IMR-90 (cell line): Measurements from ENCODE around the gene DAND5. TPM values are rescaled to one million over a fixed set of nuclear protein-coding genes. Genes with fewer than 3 reads are reported as not detected.

Experiments
- ATAC-seq: fragments of 200-7000 bp; cut with Tn5 transposase; 2 replicates; pipeline ENCODE4 v1.9.1; 2020; ENCODE audit warnings: low read depth, mild to moderate bottlenecking, moderate library complexity
- BruUV-seq: library from RNA; stranded (reverse); fragments of 400-500 nt; replicated peaks from 2 replicates; lab custom pipeline; 2021; lab: Mats Ljungman, UMichigan
- CTCF ChIA-PET: fragments of 300-600 bp; formaldehyde crosslinking; extraction: SDS; loops from one replicate; lab custom pipeline; 2021; ENCODE audit warnings: antibody characterized with exemption; lab: Yijun Ruan, JAX
- POLR2A ChIA-PET: fragments of 300-600 bp; sonication (Branson Sonifier 250); formaldehyde crosslinking; loops from one replicate; lab custom pipeline; 2022; ENCODE audit warnings: antibody characterized with exemption; ENCODE audit not compliant: unreplicated experiment; lab: Charles Lee
- DNase-seq: peaks from one replicate; pipeline ENCODE4 v3.0.0; 2013
- H2AFZ ChIP-seq: replicated peaks from 2 replicates; pipeline ENCODE3; 2013; ENCODE audit warnings: low read length, mild to moderate bottlenecking; ENCODE audit not compliant: poor library complexity
- H2AK5ac ChIP-seq: 2 replicates; pipeline ENCODE4 v1.6.1; 2013; ENCODE audit warnings: low read depth, low read length, inconsistent platforms
- H2AK9ac ChIP-seq: replicated peaks from 2 replicates; pipeline ENCODE3; 2013; ENCODE audit warnings: mild to moderate bottlenecking, low read depth, low read length, moderate library complexity; ENCODE audit not compliant: poor library complexity
- H2BK120ac ChIP-seq: 2 replicates; pipeline ENCODE4 v1.6.1; 2013; ENCODE audit warnings: low read depth, low read length, inconsistent platforms
- H2BK15ac ChIP-seq: 3 replicates; pipeline ENCODE4 v1.6.1; 2013; ENCODE audit warnings: low read depth, low read length, inconsistent platforms
- H2BK20ac ChIP-seq: 2 replicates; pipeline ENCODE4 v1.6.1; 2013; ENCODE audit warnings: low read depth, mild to moderate bottlenecking, inconsistent platforms, low read length, moderate library complexity
- H2BK5ac ChIP-seq: 2 replicates; pipeline ENCODE4 v1.6.1; 2013; ENCODE audit warnings: mild to moderate bottlenecking, low read depth, low read length, inconsistent platforms; ENCODE audit not compliant: poor library complexity, severe bottlenecking
- H3K14ac ChIP-seq: replicated peaks from 2 replicates; pipeline ENCODE4 v1.6.1; 2013; ENCODE audit warnings: low read depth, low read length, inconsistent platforms
- H3K18ac ChIP-seq: 2 replicates; pipeline ENCODE4 v1.6.1; 2013; ENCODE audit warnings: low read depth, low read length, control low read depth
- H3K23ac ChIP-seq: 2 replicates; pipeline ENCODE4 v1.6.1; 2013; ENCODE audit warnings: low read depth, low read length, inconsistent platforms
- H3K27ac ChIP-seq: 2 replicates; pipeline ENCODE4 v1.5.1; 2013; ENCODE audit warnings: mild to moderate bottlenecking, control low read depth, low read length; ENCODE audit not compliant: insufficient read depth
- H3K27me3 ChIP-seq: 2 replicates; pipeline ENCODE4 v1.6.1; 2013; ENCODE audit warnings: low read length; ENCODE audit not compliant: control insufficient read depth, insufficient read depth
- H3K36me3 ChIP-seq: 2 replicates; pipeline ENCODE4 v1.6.1; 2013; ENCODE audit warnings: low read length, mixed read lengths; ENCODE audit not compliant: control insufficient read depth, insufficient read depth
- H3K4ac ChIP-seq: 2 replicates; pipeline ENCODE4 v1.6.1; 2013; ENCODE audit warnings: low read depth, low read length, inconsistent platforms
- H3K4me1 ChIP-seq: 2 replicates; pipeline ENCODE4 v1.6.1; 2013; ENCODE audit warnings: low read length, mixed read lengths; ENCODE audit not compliant: control insufficient read depth, insufficient read depth
- H3K4me2 ChIP-seq: 2 replicates; pipeline ENCODE4 v1.6.1; 2013; ENCODE audit warnings: low read depth, mild to moderate bottlenecking, control low read depth, low read length, moderate library complexity
- H3K4me3 ChIP-seq: 2 replicates; pipeline ENCODE4 v1.5.1; 2013; ENCODE audit warnings: low read depth, mild to moderate bottlenecking, control low read depth, low read length, moderate library complexity; ENCODE audit not compliant: insufficient read depth
- H3K56ac ChIP-seq: 2 replicates; pipeline ENCODE4 v1.6.1; 2013; ENCODE audit warnings: low read length, inconsistent platforms; ENCODE audit not compliant: insufficient read depth; ENCODE audit errors: extremely low read depth
- H3K79me1 ChIP-seq, 2 experiments: 2 replicates each; pipeline ENCODE4 v1.6.1; 2013; ENCODE audit warnings: low read length in 2 of 2, inconsistent platforms in 1 of 2, low read depth in 1 of 2
- H3K9ac ChIP-seq: 2 replicates; pipeline ENCODE4 v1.6.1; 2013; ENCODE audit warnings: low read depth, low read length, control low read depth
- H3K9me1 ChIP-seq: 2 replicates; pipeline ENCODE4 v1.6.1; 2013; ENCODE audit warnings: low read length, inconsistent platforms; ENCODE audit not compliant: insufficient read depth
- H3K9me3 ChIP-seq: 2 replicates; pipeline ENCODE4 v1.6.1; 2013; ENCODE audit warnings: low read length; ENCODE audit not compliant: control insufficient read depth, insufficient read depth
- H4K20me1 ChIP-seq: 2 replicates; pipeline ENCODE4 v1.6.1; 2013; ENCODE audit warnings: low read length, inconsistent platforms; ENCODE audit not compliant: insufficient read depth
- H4K5ac ChIP-seq: 2 replicates; pipeline ENCODE4 v1.6.1; 2013; ENCODE audit warnings: mild to moderate bottlenecking, low read depth, low read length, control low read depth
- H4K8ac ChIP-seq, 2 experiments: 2 replicates each; pipeline ENCODE4 v1.6.1; 2013; ENCODE audit warnings: low read depth in 2 of 2, low read length in 2 of 2, control low read depth in 1 of 2, inconsistent platforms in 1 of 2
- H4K91ac ChIP-seq: 2 replicates; pipeline ENCODE4 v1.6.1; 2013; ENCODE audit warnings: low read depth, low read length, inconsistent platforms; ENCODE audit not compliant: insufficient read depth
- BHLHE40 ChIP-seq: fragments of 150-350 bp; IDR thresholded peaks from 2 replicates; pipeline ENCODE4 v1.6.1; 2016; ENCODE audit warnings: mild to moderate bottlenecking, low read depth, low read length
- WGBS, 2 experiments: methylation state at CpG; one replicate each; pipeline versions ENCODE4 v1.1.5 to v1.1.7; 2013; ENCODE audit warnings: missing lambda C conversion rate in 2 of 2; ENCODE audit not compliant: insufficient read length in 1 of 2; ENCODE audit errors: extremely low coverage in 2 of 2; 5-methylcytosine and 5-hydroxymethylcytosine counted together
- dilution Hi-C: fragments of 300-500 bp; cut with HindIII; formaldehyde crosslinking; loops from one replicate; pipeline ENCODE4 v1.14.3; 2018; ENCODE audit warnings: low sequenced_read_pairs; ENCODE audit not compliant: unreplicated experiment
- in situ Hi-C: fragments of 300-500 bp; cut with MboI; formaldehyde crosslinking; loops from 3 replicates; pipeline ENCODE4 v1.14.3; 2019; ENCODE audit warnings: low sequenced_read_pairs, inconsistent platforms, mixed read lengths
- intact Hi-C: fragments of 100-400 bp; cut with micrococcal nuclease; formaldehyde crosslinking; loops from 2 replicates; pipeline ENCODE4 v1.10.0; 2022
- polyA plus RNA-seq, 3 experiments: library from polyadenylated mRNA; depleted of rRNA; stranded (reverse); fragments of >200 nt; gene quantifications; 2 replicates each; pipeline ENCODE4 v1.2.3, GENCODE V29; 2012; ENCODE audit warnings: low replicate concordance in 1 of 3
- total RNA-seq: library from RNA; depleted of rRNA; stranded (reverse); fragments of >200 nt; gene quantifications from 2 replicates; pipeline ENCODE4 v1.2.3, GENCODE V29; 2012

The DAND5 gene
- total and polyA plus RNA-seq, 2 of the 4 experiments (the other 2 are of a cell fraction), result 0.03 TPM; not detected in 1

- Histone ChIP-seq H2BK15ac (peak overlapping the region; percentile 37; the same call in 1 of the 3 replicates), H3K4me1 (peaks cover 3% of the 10 kb centered on the region; the same call in 1 of the 2 replicates), H3K4me2 (no peak overlapping the region), H4K5ac (no peak overlapping the region), H2AK9ac (peak overlapping the region; percentile 91), H3K79me1 (no peaks in the 10 kb centered on the region; a peak in 1 of 4 replicates), H3K9ac (no peak overlapping the region), H4K91ac (no peak overlapping the region), H4K20me1 (no peaks in the 10 kb centered on the region), H2AFZ (peak overlapping the region; percentile 69), H3K4ac (peak overlapping the region; percentile 63; the same call in 1 of the 2 replicates), H3K36me3 (no peaks in the 10 kb centered on the region), H2BK120ac (no peak overlapping the region), H3K14ac (no peak overlapping the region), H3K56ac (no peak overlapping the region), H2BK5ac (no peak overlapping the region), H3K27me3 (no peaks in the 10 kb centered on the region), H3K4me3 (no peak overlapping the region), H3K9me3 (no peaks in the 10 kb centered on the region), H3K9me1 (0 out of 2 replicates have a peak, but pooled peaks cover 4% of the 10 kb centered on the region), H2BK20ac (no peak overlapping the region), H3K18ac (no peak overlapping the region), H2AK5ac (peak overlapping the region; percentile 90), H4K8ac (peak overlapping the region in 1 of 2 experiments; percentile 61; a peak in 1 of 4 replicates), H3K27ac (no peak overlapping the region), H3K23ac (no peak overlapping the region; the same call in 1 of the 2 replicates)
- dilution Hi-C loops (no loop called here), intact Hi-C loops (loop anchor here (5.0 kb wide), 1 partner anchor 48 kb away; no protein-coding TSS in a partner anchor), in situ Hi-C loops (loop anchor here (5.0 to 25.0 kb wide), 2 partner anchors 108 to 753 kb away; a partner anchor contains a TSS)
- ChIA-PET CTCF (interaction anchor here (1.0 to 4.3 kb wide), 2 partner anchors 20 to 77 kb away, joined by 3 to 25 read pairs; no protein-coding TSS in a partner anchor), POLR2A (no interaction called here)
- TF ChIP-seq BHLHE40, result no peak
- DNase-seq (no peak), ATAC-seq (no peak)
- BruUV-seq, result no TSS peak
- WGBS, 2 experiments, result 53% methylated on average over 3 of the region's 10 CpGs; no CpG with 5 or more reads in 1 of the 2 experiments
These were observed 15.3 kb downstream of the DAND5 start for GRCh38 chr19:12984683-12985048.
